Right cardiac atrium (tissue), 5 donors: ENCODE data around the gene ADAP1. TPM values are rescaled to one million over a fixed set of nuclear protein-coding genes. Genes with fewer than 3 reads are reported as not detected.
A peak's percentile ranks its signal among the peaks of the same experiment; 100 is the strongest.
"Not testable (repeated sequence)": the region's sequence is repeated elsewhere in the genome, so short reads cannot be mapped to it uniquely, and the experiment has no call there.

Experiments
- ATAC-seq, 2 donors: fragments of 200-7000 bp; cut with Tn5 transposase; one replicate each; pipeline versions ENCODE4 v1.8.0 to v1.9.1; 2020; ENCODE audit warnings: moderate library complexity in 2 of 2, mild to moderate bottlenecking in 1 of 2
- DNase-seq, 3 donors: peaks; one replicate each; pipeline ENCODE4 v3.0.0-alpha.2; 2020
- H3K27ac ChIP-seq: one replicate; pipeline ENCODE4 v1.5.1; 2013; ENCODE audit warnings: mild to moderate bottlenecking, low read length, control low read depth, moderate library complexity
- H3K27me3 ChIP-seq: one replicate; pipeline ENCODE4 v1.6.1; 2013; ENCODE audit not compliant: control insufficient read depth, insufficient read depth
- H3K4me1 ChIP-seq: one replicate; pipeline ENCODE4 v1.6.1; 2013; ENCODE audit warnings: low read length; ENCODE audit not compliant: control insufficient read depth, insufficient read depth
- H3K4me3 ChIP-seq: one replicate; pipeline ENCODE4 v1.5.1; 2013; ENCODE audit warnings: low read length, control low read depth
- H3K9me3 ChIP-seq: one replicate; pipeline ENCODE4 v1.6.1; 2013; ENCODE audit warnings: low read length; ENCODE audit not compliant: control insufficient read depth
- WGBS: extraction: QIAGEN DNeasy Blood & Tissue Kit; methylation state at CpG from one replicate; pipeline ENCODE4 v1.1.7; 2013; 5-methylcytosine and 5-hydroxymethylcytosine counted together
- intact Hi-C, 4 donors: fragments of 100-400 bp; cut with DNase I; formaldehyde crosslinking; loops; one replicate each; pipeline versions ENCODE4 v1.11.0 to v1.14.0; 2022 to 2023
- polyA plus RNA-seq: library from polyadenylated mRNA; stranded (reverse); fragments of 200-250 nt; gene quantifications from one replicate; pipeline ENCODE4 v1.2.3, GENCODE V29; 2013
- total RNA-seq, 4 donors: library from RNA; stranded (reverse); fragmentation: NEBNext Ultra II Directional; extraction: Animal tissue kit (Norgen Biotek cat#: 25700); gene quantifications; one replicate each; pipeline ENCODE4 v1.2.1, GENCODE V29; 2021
- donor health status: healthy with polysubstance abuse.
- donor health status: DM: no; HTN: yes; CAD: no.
- donor health status: DM: no; HTN: no; CAD: no.
- donor health status: DM: no; HTN: yes; CAD: no; lungs with severe emphysema.
- donor health status: DM: yes; HTN: yes; CAD: no.

Gene ADAP1
- total and polyA plus RNA-seq, 5 donors = 4.8 to 8.4 (median 6.5) TPM

DNA sequence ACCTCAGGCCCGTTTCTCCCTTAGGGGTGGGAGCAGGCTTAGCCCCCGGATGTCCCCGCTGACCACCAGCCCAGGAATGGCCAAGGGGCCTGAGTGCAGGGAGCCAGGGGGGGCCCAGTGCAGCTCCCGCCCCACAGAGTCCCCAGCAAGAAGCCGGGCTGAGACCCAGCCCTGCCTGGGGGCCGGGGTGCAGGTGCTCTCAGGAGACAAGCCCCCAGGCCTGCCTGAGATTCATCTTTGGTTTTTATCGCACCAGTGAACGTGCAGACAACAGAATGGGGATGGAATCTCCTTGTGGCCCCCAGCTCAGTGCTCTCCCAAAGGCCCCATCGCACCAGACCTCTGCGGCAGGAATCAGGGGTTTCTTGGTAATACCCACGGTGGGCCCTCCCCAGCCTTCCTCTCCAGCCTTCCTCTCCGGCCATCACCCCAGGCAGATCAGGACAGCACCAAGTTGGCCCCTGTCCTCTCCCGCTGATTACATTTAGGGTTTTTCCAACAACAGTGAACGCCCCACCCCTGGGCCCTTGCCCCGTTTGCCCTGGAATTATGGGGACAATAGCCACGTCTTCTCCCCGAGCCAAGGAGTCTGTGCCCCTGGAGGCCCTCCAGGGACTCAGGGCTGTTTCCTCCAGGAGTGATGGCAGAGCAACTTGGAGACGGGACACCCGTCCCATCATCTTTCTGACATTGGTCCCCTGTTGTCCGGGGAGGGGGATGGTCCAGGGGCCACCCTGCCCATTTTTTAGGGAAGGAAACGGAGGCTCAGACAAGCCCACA is 22.4 kb downstream of the ADAP1 start:
- no peaks in the 10 kb centered on the region for H3K9me3 ChIP-seq
- no peaks in the 10 kb centered on the region for H3K4me1 ChIP-seq
- DNase-seq = peak; percentile 8 to 39 (median 34)
- H3K27me3 ChIP-seq = no peaks in the 10 kb centered on the region
- WGBS = 90% methylated on average over 21 of the region's 21 CpGs
- intact Hi-C loops = no loop called here
- no peak overlapping the region for H3K4me3 ChIP-seq
- no peak overlapping the region for H3K27ac ChIP-seq
- no peak for ATAC-seq

DNA sequence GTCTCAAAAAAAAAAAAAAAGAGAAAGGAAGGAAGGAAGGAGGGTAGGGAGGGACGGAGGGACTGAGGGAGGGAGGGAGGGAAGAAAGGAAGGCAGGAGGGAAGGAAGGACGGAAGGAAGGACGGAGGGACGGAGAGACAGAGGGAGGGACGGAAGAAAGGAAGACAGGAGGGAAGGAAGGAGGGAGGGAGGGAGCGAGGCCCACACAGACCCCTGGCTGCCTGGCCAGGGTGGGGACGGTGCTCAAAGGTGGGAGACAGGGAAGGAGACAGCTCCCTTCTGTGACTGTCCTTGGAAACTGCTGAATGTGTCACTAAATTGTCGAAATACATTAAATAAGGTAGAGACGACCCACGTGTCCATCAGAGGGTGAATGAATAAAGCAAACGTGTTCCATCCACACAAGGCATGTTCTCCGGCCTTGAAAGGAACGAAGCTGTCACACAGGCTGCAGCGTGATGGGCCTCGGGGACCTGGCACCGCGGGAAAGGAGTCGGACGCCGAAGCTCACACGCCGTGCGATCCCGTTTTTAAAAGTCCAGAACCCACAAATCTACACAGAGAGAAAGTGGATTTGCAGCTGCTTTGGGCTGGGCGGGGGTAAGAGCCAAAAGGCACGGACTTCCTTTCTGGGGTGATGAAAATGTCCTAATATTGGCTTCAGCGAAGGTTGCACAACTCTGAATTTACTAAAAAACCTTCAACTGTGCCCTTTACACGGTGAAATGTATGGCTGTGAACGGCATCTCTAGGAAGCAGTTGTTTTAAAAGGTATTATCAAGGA is 23.3 kb downstream of the ADAP1 start:
- Histone ChIP-seq H3K4me1 (no peaks in the 10 kb centered on the region), H3K27me3 (no peaks in the 10 kb centered on the region), H3K27ac (no peak overlapping the region), H3K9me3 (no peaks in the 10 kb centered on the region), H3K4me3 (no peak overlapping the region)
- ATAC-seq (no peak), DNase-seq (peak; percentile 4 to 47 (median 40))
- intact Hi-C loops = no loop called here
- 68% methylated on average over 29 of the region's 29 CpGs for WGBS

- no peak overlapping the region for H3K27ac ChIP-seq
These were observed 25.2 kb downstream of the ADAP1 start for GRCh38 chr7:929311-929711.

GRCh38 chr7:927031-927671 is 27.3 kb downstream of the ADAP1 start:
- Histone ChIP-seq H3K4me1 (peaks cover 1% of the 10 kb centered on the region), H3K9me3 (no peaks in the 10 kb centered on the region), H3K4me3 (no peak overlapping the region), H3K27ac (no peak overlapping the region), H3K27me3 (no peaks in the 10 kb centered on the region)
- intact Hi-C loops = no loop called here
- WGBS = 78% methylated on average over 21 of the region's 21 CpGs
- ATAC-seq (no peak), DNase-seq (peak; percentile 12 to 58 (median 30))

More at GRCh38 chr7:929311-929711, 25.2 kb downstream of the ADAP1 start:
- H3K9me3 ChIP-seq = no peaks in the 10 kb centered on the region
- DNase-seq (peak; percentile 8 to 40 (median 10)), ATAC-seq (no peak)
- no peak overlapping the region for H3K4me3 ChIP-seq
- peaks cover 1% of the 10 kb centered on the region for H3K4me1 ChIP-seq
- no peaks in the 10 kb centered on the region for H3K27me3 ChIP-seq
- intact Hi-C loops = no loop called here
- 80% methylated on average over 14 of the region's 14 CpGs for WGBS

GRCh38 chr7:926061-927030 is 28.1 kb downstream of the ADAP1 start:
- no peak overlapping the region for H3K27ac ChIP-seq
- ATAC-seq = peak in 1 of 2 donors; percentile 25
- intact Hi-C loops = no loop called here
- peaks cover 1% of the 10 kb centered on the region for H3K4me1 ChIP-seq
- DNase-seq = peak; percentile 14 to 66 (median 48)
- H3K9me3 ChIP-seq = no peaks in the 10 kb centered on the region
- H3K27me3 ChIP-seq = no peaks in the 10 kb centered on the region
- H3K4me3 ChIP-seq = no peak overlapping the region
- 83% methylated on average over 47 of the region's 47 CpGs for WGBS

DNA sequence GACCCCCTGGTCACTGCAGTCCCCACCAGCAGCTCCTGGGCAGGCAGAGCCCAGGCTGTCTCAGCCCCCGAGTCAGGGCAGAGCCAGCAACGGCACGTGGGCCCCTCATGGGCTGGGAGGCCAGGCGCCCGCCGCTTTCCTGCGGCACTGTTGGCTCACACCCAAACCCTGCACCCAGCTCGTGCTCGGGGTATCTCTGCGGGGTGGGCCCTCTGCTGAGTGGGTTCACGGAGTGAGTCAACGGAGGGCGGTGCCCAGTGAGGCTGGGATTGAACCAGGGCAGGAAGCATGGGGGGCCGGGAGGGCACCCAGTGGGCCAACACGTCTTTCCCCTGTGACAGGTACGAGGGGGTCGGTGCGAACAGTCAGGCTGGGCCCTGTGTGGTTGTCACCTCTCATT is 28.9 kb downstream of the ADAP1 start:
- peak; percentile 17 to 20 for ATAC-seq
- H3K4me1 ChIP-seq = peaks cover 1% of the 10 kb centered on the region
- no peak overlapping the region for H3K27ac ChIP-seq
- no peaks in the 10 kb centered on the region for H3K27me3 ChIP-seq
- H3K9me3 ChIP-seq = no peaks in the 10 kb centered on the region
- H3K4me3 ChIP-seq = no peak overlapping the region
- intact Hi-C loops = no loop called here
- DNase-seq = peak; percentile 43 to 80 (median 76)
- 65% methylated on average over 18 of the region's 18 CpGs for WGBS

DNA sequence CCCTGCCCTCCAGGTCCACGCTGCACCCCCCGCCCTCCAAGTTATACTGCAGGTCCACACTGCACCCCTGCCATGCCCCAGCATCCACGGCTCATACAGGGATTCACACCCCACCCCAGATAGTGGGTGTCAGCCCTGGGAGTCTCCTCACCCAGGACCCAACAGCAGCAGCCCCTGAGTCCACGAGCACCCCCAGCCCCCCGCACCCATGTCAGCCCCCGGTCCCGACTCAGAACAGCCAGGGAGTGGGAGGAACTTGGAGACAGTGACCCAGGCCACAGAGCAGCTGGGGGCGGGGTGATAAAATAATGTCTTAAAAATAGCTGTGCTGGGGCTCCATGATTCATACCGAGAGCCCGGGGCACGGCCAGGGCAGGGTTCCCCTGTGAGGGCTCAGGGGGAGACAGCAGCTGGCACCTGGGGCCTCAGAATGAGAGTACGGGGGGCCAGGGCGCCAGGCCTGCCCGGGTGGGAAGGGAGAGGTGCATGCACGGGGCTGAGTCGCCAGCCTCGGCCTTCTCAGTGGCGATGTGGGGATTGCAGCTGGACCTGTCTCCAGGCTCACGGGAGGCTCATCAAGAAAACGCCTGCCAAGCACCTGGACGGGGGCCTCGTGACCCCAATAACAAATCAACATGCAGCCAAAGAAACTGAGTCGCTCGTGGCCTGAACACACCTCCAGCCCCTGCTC is 29.8 kb downstream of the ADAP1 start:
- intact Hi-C loops = no loop called here
- no peak overlapping the region for H3K4me3 ChIP-seq
- ATAC-seq (peak in 1 of 2 donors; percentile 39), DNase-seq (peak; percentile 28 to 73 (median 45))
- H3K27me3 ChIP-seq = no peaks in the 10 kb centered on the region
- no peak overlapping the region for H3K27ac ChIP-seq
- WGBS = 50% methylated on average over 24 of the region's 24 CpGs
- H3K9me3 ChIP-seq = no peaks in the 10 kb centered on the region
- H3K4me1 ChIP-seq = peaks cover 1% of the 10 kb centered on the region

GRCh38 chr7:924042-924441 is 30.4 kb downstream of the ADAP1 start:
- intact Hi-C loops, H3K4me1 ChIP-seq, H3K27ac ChIP-seq, H3K27me3 ChIP-seq, ATAC-seq, H3K9me3 ChIP-seq, H3K4me3 ChIP-seq: not testable (repeated sequence)
- peak; percentile 7 to 66 (median 56) for DNase-seq
- 76% methylated on average over 19 of the region's 25 CpGs for WGBS

GRCh38 chr7:923108-924041 is 31.1 kb downstream of the ADAP1 start:
- DNase-seq (peak; percentile 76 to 86 (median 86)), ATAC-seq (peak; percentile 47 to 72)
- Histone ChIP-seq H3K27ac (no peak overlapping the region), H3K4me1 (peaks cover 1% of the 10 kb centered on the region), H3K4me3 (no peak overlapping the region), H3K27me3 (no peaks in the 10 kb centered on the region), H3K9me3 (no peaks in the 10 kb centered on the region)
- intact Hi-C loops = no loop called here
- 53% methylated on average over 40 of the region's 40 CpGs for WGBS
